ENCODE measurements around the gene ZC3H4.

GRCh38 chr19:47105874-47106273 is 7.7 kb downstream of the ZC3H4 start:
- no peak for TF ChIP-seq CTCF (IDR thresholded peaks at IDR 0.05)
- no peak for TF ChIP-seq ZFX (IDR thresholded peaks at IDR 0.05; ENCODE audit: borderline replicate concordance)

Data from 22Rv1 (cell line).